A549 (cell line): ENCODE data around the gene BORCS6.
A peak's percentile ranks its signal among the peaks of the same experiment; 100 is the strongest.

Experiments used
- CTCF ChIP-seq: fragments of >200 bp; sonication (Bioruptor Twin); formaldehyde crosslinking; IDR thresholded peaks from 3 replicates; pipeline ENCODE4 v1.5.1; 2016
- JUN ChIP-seq, 2 experiments: fragments of >200 bp; sonication (Bioruptor Twin); formaldehyde crosslinking; IDR thresholded peaks; 2 replicates in 1 of 2; 3 replicates in 1 of 2; pipeline ENCODE4 v1.6.1; 2016 to 2017
- KDM5A ChIP-seq: fragments of 200-600 bp; sonication (generic); IDR thresholded peaks from 2 replicates; pipeline ENCODE4 v1.6.1; 2016; ENCODE audit warnings: antibody characterized with exemption, mild to moderate bottlenecking
- ZC3H11A ChIP-seq: fragments of 450-650 bp; IDR thresholded peaks from 2 replicates; pipeline ENCODE4 v1.6.1; 2014; ENCODE audit warnings: antibody characterized with exemption, mild to moderate bottlenecking

- TF ChIP-seq CTCF: 0 out of 3 replicates have a peak, but pooled peaks have one; percentile 9
- TF ChIP-seq KDM5A: no peak
- 0 out of 2 replicates have a peak, but pooled peaks have one; percentile 5 for TF ChIP-seq ZC3H11A
- TF ChIP-seq JUN (IDR thresholded peaks at IDR 0.05): peak; percentile 100
Observed at GRCh38 chr17:8173056-8173870, 16.7 kb downstream of the BORCS6 start.
